HL-60 (cell line): Measurements from ENCODE around the gene CD34.
A peak's percentile ranks its signal among the peaks of the same experiment; 100 is the strongest.

Source experiments
- DNase-seq, 2 experiments: peaks; one replicate each; pipeline ENCODE4 v3.0.0-alpha.2; 2010 to 2020; ENCODE audit warnings: low read depth in 1 of 2, low spot score in 1 of 2
- H3K27ac ChIP-seq: fragments of 250-450 bp; sonication (Bioruptor Pico); replicated peaks from 2 replicates; pipeline ENCODE4 v1.5.1; 2020; ENCODE audit warnings: mild to moderate bottlenecking, moderate library complexity
- H3K27me3 ChIP-seq: fragments of 250-450 bp; sonication (Bioruptor Pico); 2 replicates; pipeline ENCODE4 v1.5.1; 2021; ENCODE audit warnings: mild to moderate bottlenecking, moderate library complexity; ENCODE audit not compliant: insufficient read depth, poor library complexity, severe bottlenecking
- H3K4me3 ChIP-seq: replicated peaks from 2 replicates; pipeline ENCODE4 v1.5.1; 2011; ENCODE audit warnings: mild to moderate bottlenecking, control low read depth, low read length; ENCODE audit not compliant: insufficient read depth
- GABPA ChIP-seq: IDR thresholded peaks from 2 replicates; pipeline ENCODE4 v1.6.1; 2012; ENCODE audit warnings: low read depth
- POLR2AphosphoS5 ChIP-seq: IDR thresholded peaks from 2 replicates; pipeline ENCODE4 v1.6.1; 2012; ENCODE audit warnings: low read depth
- SPI1 ChIP-seq: IDR thresholded peaks from 2 replicates; pipeline ENCODE4 v1.6.1; 2012; ENCODE audit warnings: low read depth, mild to moderate bottlenecking, borderline replicate concordance
- TF ChIP-seq, protein P1 (sequence below): IDR thresholded peaks from 2 replicates; pipeline ENCODE4 v1.6.1; 2012; ENCODE audit warnings: low read depth; ENCODE audit not compliant: insufficient replicate concordance
- TF ChIP-seq, protein P2 (sequence below): IDR thresholded peaks from one replicate; pipeline ENCODE4 v1.5.1; 2011; ENCODE audit warnings: low read length, control low read depth, inconsistent platforms; ENCODE audit not compliant: insufficient read depth

The CD34 gene

DNA sequence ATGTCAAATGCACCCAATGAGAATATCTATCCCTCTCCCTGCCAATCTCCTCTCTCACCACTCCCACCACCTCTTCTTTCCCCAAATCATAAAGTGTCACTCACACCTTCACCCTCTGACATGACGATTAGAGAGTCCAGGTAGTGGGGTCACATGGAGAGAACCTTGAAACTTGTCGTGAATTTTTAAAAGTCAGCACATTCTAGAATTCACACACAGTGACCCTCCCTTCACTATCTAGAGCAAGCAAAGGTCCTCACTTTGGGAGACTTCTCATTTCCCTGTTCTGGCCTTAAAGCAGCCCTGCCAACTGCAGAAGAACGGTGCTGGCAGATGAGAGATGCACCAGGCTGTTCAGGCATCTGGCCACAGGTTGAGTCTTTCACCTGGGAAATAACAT lies 61.9 kb downstream of the CD34 start:
- H3K27ac ChIP-seq = peak overlapping the region; percentile 56
- H3K27me3 ChIP-seq = no peaks in the 10 kb centered on the region
- TF ChIP-seq, protein P1, sequence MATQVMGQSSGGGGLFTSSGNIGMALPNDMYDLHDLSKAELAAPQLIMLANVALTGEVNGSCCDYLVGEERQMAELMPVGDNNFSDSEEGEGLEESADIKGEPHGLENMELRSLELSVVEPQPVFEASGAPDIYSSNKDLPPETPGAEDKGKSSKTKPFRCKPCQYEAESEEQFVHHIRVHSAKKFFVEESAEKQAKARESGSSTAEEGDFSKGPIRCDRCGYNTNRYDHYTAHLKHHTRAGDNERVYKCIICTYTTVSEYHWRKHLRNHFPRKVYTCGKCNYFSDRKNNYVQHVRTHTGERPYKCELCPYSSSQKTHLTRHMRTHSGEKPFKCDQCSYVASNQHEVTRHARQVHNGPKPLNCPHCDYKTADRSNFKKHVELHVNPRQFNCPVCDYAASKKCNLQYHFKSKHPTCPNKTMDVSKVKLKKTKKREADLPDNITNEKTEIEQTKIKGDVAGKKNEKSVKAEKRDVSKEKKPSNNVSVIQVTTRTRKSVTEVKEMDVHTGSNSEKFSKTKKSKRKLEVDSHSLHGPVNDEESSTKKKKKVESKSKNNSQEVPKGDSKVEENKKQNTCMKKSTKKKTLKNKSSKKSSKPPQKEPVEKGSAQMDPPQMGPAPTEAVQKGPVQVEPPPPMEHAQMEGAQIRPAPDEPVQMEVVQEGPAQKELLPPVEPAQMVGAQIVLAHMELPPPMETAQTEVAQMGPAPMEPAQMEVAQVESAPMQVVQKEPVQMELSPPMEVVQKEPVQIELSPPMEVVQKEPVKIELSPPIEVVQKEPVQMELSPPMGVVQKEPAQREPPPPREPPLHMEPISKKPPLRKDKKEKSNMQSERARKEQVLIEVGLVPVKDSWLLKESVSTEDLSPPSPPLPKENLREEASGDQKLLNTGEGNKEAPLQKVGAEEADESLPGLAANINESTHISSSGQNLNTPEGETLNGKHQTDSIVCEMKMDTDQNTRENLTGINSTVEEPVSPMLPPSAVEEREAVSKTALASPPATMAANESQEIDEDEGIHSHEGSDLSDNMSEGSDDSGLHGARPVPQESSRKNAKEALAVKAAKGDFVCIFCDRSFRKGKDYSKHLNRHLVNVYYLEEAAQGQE = no peak
- TF ChIP-seq GABPA = no peak
- TF ChIP-seq SPI1 = no peak
- TF ChIP-seq POLR2AphosphoS5 = no peak
- TF ChIP-seq, protein P2, sequence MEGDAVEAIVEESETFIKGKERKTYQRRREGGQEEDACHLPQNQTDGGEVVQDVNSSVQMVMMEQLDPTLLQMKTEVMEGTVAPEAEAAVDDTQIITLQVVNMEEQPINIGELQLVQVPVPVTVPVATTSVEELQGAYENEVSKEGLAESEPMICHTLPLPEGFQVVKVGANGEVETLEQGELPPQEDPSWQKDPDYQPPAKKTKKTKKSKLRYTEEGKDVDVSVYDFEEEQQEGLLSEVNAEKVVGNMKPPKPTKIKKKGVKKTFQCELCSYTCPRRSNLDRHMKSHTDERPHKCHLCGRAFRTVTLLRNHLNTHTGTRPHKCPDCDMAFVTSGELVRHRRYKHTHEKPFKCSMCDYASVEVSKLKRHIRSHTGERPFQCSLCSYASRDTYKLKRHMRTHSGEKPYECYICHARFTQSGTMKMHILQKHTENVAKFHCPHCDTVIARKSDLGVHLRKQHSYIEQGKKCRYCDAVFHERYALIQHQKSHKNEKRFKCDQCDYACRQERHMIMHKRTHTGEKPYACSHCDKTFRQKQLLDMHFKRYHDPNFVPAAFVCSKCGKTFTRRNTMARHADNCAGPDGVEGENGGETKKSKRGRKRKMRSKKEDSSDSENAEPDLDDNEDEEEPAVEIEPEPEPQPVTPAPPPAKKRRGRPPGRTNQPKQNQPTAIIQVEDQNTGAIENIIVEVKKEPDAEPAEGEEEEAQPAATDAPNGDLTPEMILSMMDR = no peak
- DNase-seq = no peak
- no peak overlapping the region for H3K4me3 ChIP-seq

DNA sequence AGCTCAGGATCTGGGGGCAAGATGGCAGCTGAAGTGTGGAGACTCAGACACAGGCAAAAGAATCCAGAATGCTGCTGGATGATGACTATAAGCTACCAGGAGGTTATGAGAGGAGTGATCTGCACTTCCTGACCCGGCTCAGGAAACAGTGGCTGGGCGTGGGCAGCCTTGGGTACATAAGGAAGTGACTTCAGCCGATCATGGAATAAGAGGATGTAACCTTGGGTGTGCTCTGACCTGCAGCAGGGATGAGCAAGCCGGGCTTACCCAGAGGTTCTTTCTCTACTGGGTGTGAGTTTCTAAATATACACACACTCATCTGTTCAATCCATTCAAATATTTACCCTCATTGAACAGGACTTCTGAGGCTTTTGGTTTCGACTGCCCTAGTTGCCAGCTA lies 62.7 kb downstream of the CD34 start:
- H3K27ac ChIP-seq = peak overlapping the region; percentile 36
- no peaks in the 10 kb centered on the region for H3K27me3 ChIP-seq
- DNase-seq = peak in 1 of 2 experiments; percentile 83
- TF ChIP-seq, protein P2 = no peak
- TF ChIP-seq SPI1 (peak; percentile 83), POLR2AphosphoS5 (peak; percentile 42; the same call in 1 of the 2 replicates)
- H3K4me3 ChIP-seq = no peak overlapping the region

DNA sequence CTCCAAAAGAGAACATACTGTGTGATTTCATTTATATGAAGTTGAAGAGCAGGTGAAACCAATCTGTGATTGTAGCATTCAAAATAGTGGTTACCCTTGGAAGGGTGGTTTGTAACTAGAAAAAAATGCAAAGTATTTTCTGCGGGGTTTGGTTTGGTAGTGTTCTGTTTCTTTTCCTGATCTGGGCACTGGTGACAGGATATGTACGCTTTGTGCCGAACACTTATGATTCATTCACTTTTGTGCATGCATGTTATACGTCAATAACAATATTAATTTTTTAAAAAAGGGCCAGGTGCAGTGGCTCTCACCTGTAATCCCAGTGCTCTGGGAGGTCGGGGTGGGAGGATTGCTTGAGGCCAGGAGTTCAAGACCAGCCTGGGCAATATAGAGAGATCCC lies 63.8 kb downstream of the CD34 start:
- H3K27ac ChIP-seq = no peak overlapping the region
- no peak overlapping the region for H3K4me3 ChIP-seq
- TF ChIP-seq SPI1 (no peak), POLR2AphosphoS5 (no peak), GABPA (no peak)
- TF ChIP-seq, protein P1 = no peak
- TF ChIP-seq, protein P2 = no peak
- H3K27me3 ChIP-seq = no peaks in the 10 kb centered on the region
- DNase-seq = no peak

DNA sequence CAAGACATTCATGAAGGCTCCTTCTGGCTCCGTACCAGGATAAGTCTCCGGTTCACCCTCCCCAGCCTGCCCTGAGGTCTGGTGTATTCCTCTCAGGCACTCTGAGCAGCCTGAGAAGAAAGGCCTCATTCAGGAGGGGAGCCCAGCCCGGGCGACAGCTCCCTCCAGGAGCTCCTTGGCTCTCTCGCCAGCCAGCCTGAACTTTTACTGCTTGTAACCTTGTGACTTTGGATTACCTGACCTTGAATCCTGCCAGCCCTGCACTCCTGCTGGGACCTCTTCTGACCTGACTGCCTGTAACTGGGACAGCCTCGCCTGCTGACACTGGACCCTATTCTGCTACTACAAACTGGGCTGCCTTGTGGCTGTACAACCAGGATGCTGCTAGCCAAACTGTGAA lies 65.8 kb downstream of the CD34 start:
- no peak for TF ChIP-seq GABPA
- no peak for TF ChIP-seq POLR2AphosphoS5
- TF ChIP-seq, protein P2 = no peak
- TF ChIP-seq SPI1 = no peak
- TF ChIP-seq, protein P1 = no peak
- peak in 1 of 2 experiments; percentile 47 for DNase-seq
- Histone ChIP-seq H3K4me3 (no peak overlapping the region), H3K27ac (peak overlapping the region; percentile 97), H3K27me3 (no peaks in the 10 kb centered on the region)
